ENCODE measurements around the gene GGT5. TPM values are rescaled to one million over a fixed set of nuclear protein-coding genes. Genes with fewer than 3 reads are reported as not detected.
A peak's percentile ranks its signal among the peaks of the same experiment; 100 is the strongest.

The GGT5 gene
- polyA plus RNA-seq, 1 experiment: 29.1 TPM

DNA sequence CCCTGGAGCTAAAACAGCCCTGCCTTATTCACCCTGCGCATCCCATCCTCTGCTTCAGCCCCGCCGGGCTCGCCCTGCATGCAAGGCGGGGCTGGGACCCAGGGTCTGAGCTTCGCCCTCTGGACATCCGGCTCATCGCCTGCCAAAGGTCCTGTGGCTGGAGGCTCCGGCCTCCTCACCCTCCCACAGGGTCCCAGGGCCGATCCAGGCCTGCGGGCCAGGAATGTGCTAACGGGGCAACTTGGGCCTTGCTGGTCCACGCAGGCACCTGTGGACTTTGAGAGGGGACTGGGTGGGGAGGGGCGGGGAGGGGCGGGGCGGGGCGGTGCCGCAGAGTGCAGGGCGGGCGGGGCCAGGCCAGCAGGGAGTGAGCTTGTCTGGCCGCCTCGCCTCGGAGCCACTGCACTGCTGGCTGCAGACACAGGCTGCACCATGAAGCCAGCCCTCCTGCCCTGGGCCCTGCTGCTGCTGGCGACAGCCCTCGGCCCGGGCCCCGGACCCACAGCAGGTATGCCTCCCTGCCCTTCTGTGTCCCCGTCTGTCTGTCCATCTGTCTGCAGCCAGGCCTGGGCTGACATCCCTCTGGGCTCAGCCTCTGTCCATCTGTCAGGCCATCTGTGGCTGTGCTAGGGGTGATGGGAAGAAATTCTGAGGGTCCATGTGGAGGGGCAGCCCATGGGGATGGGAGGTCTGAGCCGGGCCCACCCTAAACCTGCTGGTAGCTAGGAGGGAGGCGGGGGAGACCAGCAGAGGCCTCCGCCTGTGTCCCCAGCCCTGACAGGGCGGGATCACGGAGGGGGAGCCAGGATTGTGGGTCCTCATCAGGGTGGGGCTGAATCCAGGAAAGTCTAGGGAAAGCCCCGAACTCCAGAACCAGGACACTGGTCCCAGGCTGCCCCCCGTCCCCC lies 63.5 kb downstream of the GGT5 start, which contains the start of gene SUSD2:
TSS of gene SUSD2 (plus strand) at position 400 of the 908 bp plus-strand sequence. CDS start at position 433, 33 bp downstream.
- Histone ChIP-seq H3K27me3 (ENCODE audit: control insufficient read depth, insufficient read depth, low read length) (no peaks in the 10 kb centered on the region), H3K36me3 (ENCODE audit: control insufficient read depth, insufficient read depth, low read length) (peaks cover 9% of the 10 kb centered on the region), H3K4me3 (ENCODE audit: low read depth, low read length) (no peak within 1 kb of the TSS)
- POLR2A ChIA-PET: no interaction called here
- no peak for DNase-seq (ENCODE audit: low read depth)
- CTCF ChIA-PET: interaction anchor here (1.3 to 3.5 kb wide), 3 partner anchors 8 to 65 kb away, joined by 3 to 21 read pairs (median 5); no protein-coding TSS in a partner anchor
- TF ChIP-seq, protein P1, sequence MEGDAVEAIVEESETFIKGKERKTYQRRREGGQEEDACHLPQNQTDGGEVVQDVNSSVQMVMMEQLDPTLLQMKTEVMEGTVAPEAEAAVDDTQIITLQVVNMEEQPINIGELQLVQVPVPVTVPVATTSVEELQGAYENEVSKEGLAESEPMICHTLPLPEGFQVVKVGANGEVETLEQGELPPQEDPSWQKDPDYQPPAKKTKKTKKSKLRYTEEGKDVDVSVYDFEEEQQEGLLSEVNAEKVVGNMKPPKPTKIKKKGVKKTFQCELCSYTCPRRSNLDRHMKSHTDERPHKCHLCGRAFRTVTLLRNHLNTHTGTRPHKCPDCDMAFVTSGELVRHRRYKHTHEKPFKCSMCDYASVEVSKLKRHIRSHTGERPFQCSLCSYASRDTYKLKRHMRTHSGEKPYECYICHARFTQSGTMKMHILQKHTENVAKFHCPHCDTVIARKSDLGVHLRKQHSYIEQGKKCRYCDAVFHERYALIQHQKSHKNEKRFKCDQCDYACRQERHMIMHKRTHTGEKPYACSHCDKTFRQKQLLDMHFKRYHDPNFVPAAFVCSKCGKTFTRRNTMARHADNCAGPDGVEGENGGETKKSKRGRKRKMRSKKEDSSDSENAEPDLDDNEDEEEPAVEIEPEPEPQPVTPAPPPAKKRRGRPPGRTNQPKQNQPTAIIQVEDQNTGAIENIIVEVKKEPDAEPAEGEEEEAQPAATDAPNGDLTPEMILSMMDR (IDR thresholded peaks at IDR 0.05; ENCODE audit: insufficient read depth, low read depth, low read length): no peak

DNA sequence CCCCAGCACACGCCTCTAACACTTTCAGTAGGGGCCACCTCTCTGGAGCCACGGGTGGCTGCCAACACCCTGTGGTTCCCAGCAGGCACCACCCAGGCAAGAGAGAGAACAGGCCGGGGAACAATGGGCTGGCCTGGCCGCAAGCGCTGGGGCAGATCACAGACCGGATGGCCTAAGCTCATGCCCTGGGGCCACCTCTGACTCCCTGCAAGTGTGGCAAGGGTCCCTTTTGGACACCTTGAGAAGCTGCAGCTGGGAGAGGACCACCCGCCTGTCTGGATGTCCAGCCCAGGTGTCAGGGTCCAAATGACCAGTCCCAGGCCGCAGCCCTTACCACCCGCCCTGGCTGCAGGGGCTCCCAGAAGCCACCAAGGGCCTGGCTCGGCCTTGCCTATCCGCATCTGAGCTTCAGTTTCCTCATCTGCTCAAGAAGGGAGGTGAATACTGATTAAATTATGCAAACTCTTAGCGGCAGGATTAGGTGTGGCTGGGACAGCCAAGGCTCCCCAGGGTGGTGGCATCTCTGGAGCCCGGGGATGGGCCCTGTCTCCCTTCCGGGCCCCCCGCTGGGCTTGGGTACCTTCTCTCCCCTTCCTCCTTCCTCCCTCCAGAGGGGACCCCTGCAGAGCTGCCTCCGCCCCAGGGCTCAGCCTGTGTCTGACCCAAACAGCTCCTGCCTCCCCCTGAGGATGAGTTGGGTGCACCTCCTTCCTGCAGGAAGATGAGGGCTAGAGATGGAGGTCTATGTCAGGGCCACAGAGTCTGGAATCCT lies 64.4 kb downstream of the GGT5 start:
- ChIA-PET CTCF (interaction anchor here (1.3 to 3.5 kb wide), 2 partner anchors 9 to 65 kb away, joined by 3 to 21 read pairs; no protein-coding TSS in a partner anchor), POLR2A (no interaction called here)
- TF ChIP-seq, protein P1 (IDR thresholded peaks at IDR 0.05; ENCODE audit: insufficient read depth, low read depth, low read length): no peak
- no peak for DNase-seq (ENCODE audit: low read depth)
- Histone ChIP-seq H3K4me3 (ENCODE audit: low read depth, low read length) (no peak overlapping the region), H3K36me3 (ENCODE audit: control insufficient read depth, insufficient read depth, low read length) (peaks cover 10% of the 10 kb centered on the region), H3K27me3 (ENCODE audit: control insufficient read depth, insufficient read depth, low read length) (no peaks in the 10 kb centered on the region)

DNA sequence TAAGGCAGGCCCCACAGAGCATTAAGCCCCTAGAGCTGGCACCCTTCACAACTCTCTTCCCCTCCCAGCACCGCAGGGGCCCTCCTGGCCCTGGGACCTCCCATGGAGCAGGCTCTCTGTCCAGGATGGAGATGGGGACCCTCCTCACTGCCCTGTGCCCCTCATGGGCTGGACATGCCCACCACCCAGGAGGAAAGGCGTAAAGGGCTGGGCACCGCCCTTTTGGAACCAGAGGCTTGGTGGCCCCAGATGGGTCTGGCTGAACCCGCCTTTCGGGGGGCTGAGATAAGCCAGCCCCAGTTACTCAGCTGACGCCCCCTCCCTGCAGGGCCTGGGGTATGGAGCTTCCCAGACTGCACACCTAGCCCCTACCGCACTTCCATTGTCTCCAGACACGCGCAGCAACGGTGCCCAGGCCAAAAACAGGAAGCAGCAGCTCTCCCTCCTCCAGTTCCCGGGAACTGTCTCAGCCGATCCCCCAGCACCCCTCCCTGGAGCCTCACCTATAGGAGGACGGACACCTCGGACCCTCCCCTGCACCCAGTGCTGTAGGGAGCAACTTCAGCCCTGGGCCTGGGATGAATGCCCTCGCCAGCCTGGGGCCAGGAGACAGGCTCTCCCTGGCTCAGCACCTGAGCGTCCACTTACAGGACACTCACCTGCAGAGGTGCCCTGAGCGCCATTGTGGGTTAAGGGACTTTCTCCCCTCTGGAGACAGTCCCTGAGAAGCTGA lies 65.2 kb downstream of the GGT5 start:
- Histone ChIP-seq H3K27me3 (ENCODE audit: control insufficient read depth, insufficient read depth, low read length) (no peaks in the 10 kb centered on the region), H3K36me3 (ENCODE audit: control insufficient read depth, insufficient read depth, low read length) (peaks cover 12% of the 10 kb centered on the region), H3K4me3 (ENCODE audit: low read depth, low read length) (no peak overlapping the region)
- TF ChIP-seq, protein P1 (IDR thresholded peaks at IDR 0.05; ENCODE audit: insufficient read depth, low read depth, low read length): no peak
- DNase-seq (ENCODE audit: low read depth): no peak
- ChIA-PET POLR2A (no interaction called here), CTCF (interaction anchor here (1.2 to 5.8 kb wide), 4 partner anchors 10 to 74 kb away, joined by 3 to 49 read pairs (median 12); no protein-coding TSS in a partner anchor)

GRCh38 chr22:24178502-24179440 lies 66.1 kb downstream of the GGT5 start:
- no peak overlapping the region for H3K4me3 ChIP-seq (ENCODE audit: low read depth, low read length)
- DNase-seq (ENCODE audit: low read depth): no peak
- ChIA-PET POLR2A (no interaction called here), CTCF (interaction anchor here (1.2 to 5.8 kb wide), 5 partner anchors 11 to 92 kb away, joined by 3 to 49 read pairs (median 5); no protein-coding TSS in a partner anchor)
- H3K27me3 ChIP-seq (ENCODE audit: control insufficient read depth, insufficient read depth, low read length): no peaks in the 10 kb centered on the region
- TF ChIP-seq, protein P1 (IDR thresholded peaks at IDR 0.05; ENCODE audit: insufficient read depth, low read depth, low read length): peak; percentile 33
- peaks cover 15% of the 10 kb centered on the region for H3K36me3 ChIP-seq (ENCODE audit: control insufficient read depth, insufficient read depth, low read length)
